Left renal pelvis (tissue), 4 donors: ENCODE data around the gene PEX12. TPM values are rescaled to one million over a fixed set of nuclear protein-coding genes. Genes with fewer than 3 reads are reported as not detected.
"Not testable (repeated sequence)": the region's sequence is repeated elsewhere in the genome, so short reads cannot be mapped to it uniquely, and the experiment has no call there.

ENCODE experiments used
- DNase-seq, 4 donors: peaks; one replicate each; pipeline ENCODE4 v3.0.0-alpha.2; 2013; ENCODE audit warnings: low read depth in 4 of 4, low spot score in 3 of 4
- polyA plus RNA-seq, 4 donors: library from polyadenylated mRNA; unstranded; fragments of 120-200 nt; gene quantifications; one replicate each; pipeline ENCODE4 v1.2.1, GENCODE V29; 2013; ENCODE audit not compliant: insufficient read length in 4 of 4

Gene PEX12
- polyA plus RNA-seq, 4 donors, result 11.0 to 14.6 (median 11.9) TPM

DNA sequence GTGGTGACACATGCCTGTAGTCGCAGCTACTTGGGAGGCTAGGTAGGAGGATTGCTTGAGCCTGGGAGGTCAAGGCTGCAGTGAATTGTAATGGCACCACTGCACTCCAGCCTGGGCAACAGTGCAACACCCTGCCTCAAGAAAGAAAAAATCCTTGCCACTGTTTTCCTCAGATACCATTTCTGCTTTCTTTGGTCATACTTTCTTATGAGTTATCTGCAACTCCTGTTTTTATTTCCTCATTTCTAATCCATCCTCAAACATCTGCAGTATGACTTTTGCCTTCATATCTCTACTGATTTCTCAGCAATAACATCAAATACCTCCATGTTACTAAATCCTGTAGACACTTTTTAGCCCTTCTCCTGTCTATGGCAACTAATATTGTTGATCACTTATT, 5.7 kb upstream of the PEX12 start:
- DNase-seq, result no peak

GRCh38 chr17:35578929-35579432, 610 bp upstream of the PEX12 start:
- DNase-seq, result no peak

- DNase-seq, result no peak
Observed at GRCh38 chr17:35577830-35578196, 558 bp downstream of the PEX12 start.

DNA sequence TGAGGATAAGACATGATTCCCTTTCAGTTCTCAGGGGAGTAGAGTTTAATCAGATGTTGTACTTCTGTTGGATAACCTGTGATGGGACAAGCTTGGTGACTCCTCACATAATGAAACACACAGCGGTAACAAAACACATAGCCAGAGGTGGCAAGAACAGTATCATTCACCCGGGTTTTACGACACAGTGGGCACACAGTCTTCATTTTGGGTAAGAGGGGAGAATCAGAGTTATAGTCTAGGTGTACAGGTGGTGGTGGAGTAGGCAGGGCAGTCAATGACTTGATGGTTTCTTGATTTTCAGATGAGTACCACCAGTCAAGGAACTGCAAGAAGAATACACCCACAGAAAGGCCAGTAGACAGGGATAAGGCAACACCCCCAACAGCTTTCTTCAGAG, 2.6 kb downstream of the PEX12 start:
- DNase-seq, result no peak

GRCh38 chr17:35569405-35569804, 9.0 kb downstream of the PEX12 start:
- DNase-seq, result no peak

- no peak for DNase-seq
Observed at GRCh38 chr17:35568561-35568960, 9.8 kb downstream of the PEX12 start.

GRCh38 chr17:35566968-35567367, 11.4 kb downstream of the PEX12 start:
- DNase-seq, result no peak

GRCh38 chr17:35563181-35563580, 15.2 kb downstream of the PEX12 start:
- DNase-seq, result not testable (repeated sequence)

GRCh38 chr17:35560703-35561102, 17.7 kb downstream of the PEX12 start, which contains the start of gene SLFN14:
Gene SLFN14 (minus strand): TSS chr17:35560819. CDS start chr17:35558062, 2,757 bp downstream.
- DNase-seq, result no peak

- DNase-seq, result no peak
Observed at GRCh38 chr17:35559495-35560210, 18.7 kb downstream of the PEX12 start.

DNA sequence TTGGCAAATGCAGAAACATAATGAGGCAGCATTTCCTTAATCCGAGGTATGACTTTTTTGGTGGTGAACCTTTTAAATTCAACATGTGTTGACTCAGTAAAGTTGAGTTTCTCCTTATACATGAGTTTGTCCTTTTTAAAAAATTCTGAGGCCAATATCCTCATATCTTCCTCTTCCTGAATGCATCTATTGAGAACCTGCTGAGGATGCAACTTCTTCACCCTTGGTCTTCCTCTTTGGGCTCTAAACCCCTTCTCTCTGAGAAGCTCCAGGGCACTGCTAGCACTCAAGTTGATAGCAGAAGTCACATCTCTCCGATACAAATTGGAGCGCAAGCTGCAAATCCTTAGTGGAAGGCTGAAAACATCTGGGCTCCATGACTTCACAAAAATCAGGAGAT, 21.0 kb downstream of the PEX12 start:
- DNase-seq, result no peak

DNA sequence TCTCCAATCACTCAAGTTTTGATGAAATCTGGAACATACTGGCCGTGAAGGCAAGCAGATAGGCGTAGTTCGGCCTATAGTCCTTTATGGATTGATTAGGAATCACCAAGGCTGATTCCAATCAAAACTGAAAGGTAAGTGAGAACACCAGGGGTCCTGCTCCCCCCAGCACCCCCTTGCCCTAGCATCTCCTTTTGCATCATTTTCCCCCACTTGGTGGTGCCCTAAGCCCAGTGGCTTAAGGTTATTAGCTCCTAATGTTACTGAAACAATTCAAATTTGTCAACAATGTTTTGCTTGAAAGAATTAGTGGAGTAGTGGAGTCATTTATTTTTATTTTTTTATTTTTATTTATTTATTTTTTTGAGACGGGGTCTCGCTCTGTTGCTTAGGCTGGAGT, 22.7 kb downstream of the PEX12 start:
- DNase-seq, result no peak

GRCh38 chr17:35554668-35555067, 23.7 kb downstream of the PEX12 start:
- no peak for DNase-seq

- DNase-seq, result no peak
Observed at GRCh38 chr17:35553310-35553709, 25.1 kb downstream of the PEX12 start.

DNA sequence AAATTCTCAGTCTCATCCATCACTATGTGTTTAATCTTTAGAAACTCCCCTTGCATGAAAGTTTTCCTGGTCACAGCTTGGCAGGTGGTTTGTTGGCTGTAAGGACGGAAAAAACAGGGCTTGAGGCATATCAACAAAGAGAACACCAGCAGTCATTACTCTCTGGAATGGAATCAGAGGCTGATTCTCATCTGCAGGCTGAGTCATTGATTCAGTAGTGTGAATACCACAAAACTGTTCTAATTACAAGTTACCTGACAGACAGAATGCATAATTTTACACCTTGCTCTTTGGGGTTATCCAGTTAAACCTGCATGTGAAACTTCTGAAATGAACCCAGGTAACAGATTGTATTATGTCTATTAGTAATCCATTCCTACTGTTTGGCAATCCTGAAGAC, 29.4 kb downstream of the PEX12 start:
- no peak for DNase-seq

GRCh38 chr17:35548208-35548810, 30.1 kb downstream of the PEX12 start:
- no peak for DNase-seq

- no peak for DNase-seq
Observed at GRCh38 chr17:35546487-35546886, 31.9 kb downstream of the PEX12 start.

- DNase-seq, result no peak
Observed at GRCh38 chr17:35545150-35545549, 33.2 kb downstream of the PEX12 start.

- no peak for DNase-seq
Observed at GRCh38 chr17:35543856-35544255, 34.5 kb downstream of the PEX12 start.

DNA sequence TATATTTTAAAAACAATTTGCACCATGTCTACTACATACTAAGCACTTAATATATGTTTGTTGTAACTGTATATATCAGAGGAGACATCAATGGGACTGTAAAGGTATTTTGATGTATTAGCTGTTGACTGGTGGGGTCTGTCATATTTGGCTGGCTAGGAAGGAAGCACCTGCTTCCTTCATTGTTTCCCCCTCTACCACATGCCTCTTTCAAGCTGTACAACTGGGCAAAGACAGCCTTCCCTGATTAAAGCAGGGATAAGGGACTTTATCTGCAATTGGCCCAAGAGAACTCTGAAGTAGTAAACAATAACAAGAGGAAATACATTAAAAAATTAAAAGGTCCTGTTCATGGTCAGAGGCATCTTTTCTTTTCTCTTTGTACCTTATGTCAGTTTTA, 35.4 kb downstream of the PEX12 start:
- DNase-seq, result no peak

DNA sequence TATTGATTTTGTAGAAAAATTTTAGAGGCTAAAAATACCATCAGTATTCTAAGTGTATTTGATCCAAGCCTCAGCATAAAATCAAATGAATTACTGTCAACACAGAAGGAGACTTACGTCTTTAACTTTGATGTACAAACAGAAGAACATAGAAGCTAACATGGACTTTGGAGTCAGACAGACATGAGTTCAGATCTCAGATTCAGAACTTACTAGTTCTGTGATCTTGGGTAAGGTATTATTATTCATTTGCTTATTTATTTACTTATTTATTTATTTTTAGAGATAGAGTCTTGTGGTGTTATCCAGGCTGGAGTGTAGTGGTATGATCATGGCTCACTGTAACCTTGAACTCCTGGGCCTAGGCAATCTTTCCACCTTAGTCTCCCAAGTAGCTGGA, 36.9 kb downstream of the PEX12 start:
- no peak for DNase-seq
